Panc1 (cell line): ENCODE data around the gene ISCU. TPM values are rescaled to one million over a fixed set of nuclear protein-coding genes. Genes with fewer than 3 reads are reported as not detected.

ENCODE experiments used
- ATAC-seq: fragments of 200-7000 bp; cut with Tn5 transposase; 2 replicates; pipeline ENCODE4 v1.9.1; 2020; ENCODE audit warnings: mild to moderate bottlenecking, moderate library complexity
- BruUV-seq: library from RNA; stranded (reverse); fragments of 400-500 nt; replicated peaks from 2 replicates; lab custom pipeline; 2021; lab: Mats Ljungman, UMichigan
- CTCF ChIA-PET: fragments of 300-600 bp; sonication (Branson Sonifier 250); formaldehyde crosslinking; loops from one replicate; lab custom pipeline; 2022; ENCODE audit warnings: antibody characterized with exemption; lab: Charles Lee
- POLR2A ChIA-PET: fragments of 300-600 bp; sonication (Branson Sonifier 250); formaldehyde crosslinking; loops from one replicate; lab custom pipeline; 2022; ENCODE audit warnings: antibody characterized with exemption; lab: Charles Lee
- DNase-seq: peaks from one replicate; pipeline ENCODE4 v3.0.0-alpha.2; 2010; ENCODE audit warnings: low read depth, low spot score
- H3K27ac ChIP-seq: 2 replicates; pipeline ENCODE4 v1.5.1; 2011; ENCODE audit warnings: mild to moderate bottlenecking, low read length, inconsistent platforms
- H3K27me3 ChIP-seq: fragments of 200-500 bp; sonication (Bioruptor generic); 2 replicates; pipeline ENCODE4 v1.6.0; 2014; ENCODE audit warnings: low read length, inconsistent platforms; ENCODE audit not compliant: control insufficient read depth, insufficient read depth
- H3K36me3 ChIP-seq: fragments of 200-500 bp; sonication (Bioruptor generic); 2 replicates; pipeline ENCODE4 v1.5.1; 2014; ENCODE audit warnings: inconsistent platforms, mild to moderate bottlenecking, low read length, moderate library complexity; ENCODE audit not compliant: control insufficient read depth, insufficient read depth
- H3K4me1 ChIP-seq: 2 replicates; pipeline ENCODE4 v1.5.1; 2011; ENCODE audit warnings: inconsistent platforms, mild to moderate bottlenecking, low read length, moderate library complexity; ENCODE audit not compliant: control insufficient read depth, insufficient read depth
- H3K4me3 ChIP-seq, 2 experiments: 2 replicates each; pipeline ENCODE4 v1.5.1; 2011 to 2012; ENCODE audit warnings: low read depth in 2 of 2, low read length in 2 of 2, mild to moderate bottlenecking in 2 of 2, inconsistent platforms in 1 of 2, moderate library complexity in 1 of 2
- H3K9me3 ChIP-seq: fragments of 200-500 bp; sonication (Bioruptor generic); 2 replicates; pipeline ENCODE4 v1.5.1; 2014; ENCODE audit warnings: low read depth, mild to moderate bottlenecking, inconsistent platforms, low read length, moderate library complexity; ENCODE audit not compliant: control insufficient read depth, insufficient read depth
- CTCF ChIP-seq: fragments of 450-650 bp; IDR thresholded peaks from 2 replicates; pipeline ENCODE4 v1.5.1; 2017; ENCODE audit warnings: mild to moderate bottlenecking
- POLR2AphosphoS5 ChIP-seq: IDR thresholded peaks from 2 replicates; pipeline ENCODE4 v1.6.1; 2012; ENCODE audit warnings: mild to moderate bottlenecking, low read depth, low read length, moderate library complexity
- REST ChIP-seq, 2 experiments: IDR thresholded peaks; 2 replicates each; pipeline ENCODE4 v1.6.1; 2011 to 2012; ENCODE audit warnings: low read depth in 2 of 2, control low read depth in 1 of 2, low read length in 1 of 2, mild to moderate bottlenecking in 1 of 2, moderate library complexity in 1 of 2; ENCODE audit not compliant: insufficient read depth in 1 of 2
- TCF7L2 ChIP-seq: IDR thresholded peaks from 2 replicates; pipeline ENCODE4 v1.6.1; 2011; ENCODE audit warnings: mild to moderate bottlenecking, low read depth, low read length, inconsistent platforms
- in situ Hi-C: cut with HindIII; loops from 2 replicates; pipeline ENCODE4 v1.10.0; 2016; ENCODE audit warnings: low sequenced_read_pairs, low pct_unique_long_range_greater_than_20kb
- intact Hi-C: fragments of 100-400 bp; cut with micrococcal nuclease; formaldehyde crosslinking; loops from one replicate; pipeline ENCODE4 v1.10.0; 2022; ENCODE audit not compliant: unreplicated experiment
- total RNA-seq: library from RNA; stranded (reverse); gene quantifications from one replicate; pipeline ENCODE4 v1.2.1, GENCODE V29; 2021; ENCODE audit not compliant: unreplicated experiment

Gene ISCU
- total RNA-seq, 1 experiment from 2014 or later, result 66.1 TPM

- TF ChIP-seq CTCF (peak; percentile 93), TCF7L2 (no peak), POLR2AphosphoS5 (peak; percentile 25)
- Histone ChIP-seq H3K27ac (peak overlapping the region; percentile 84), H3K36me3 (peaks cover 36% of the 10 kb centered on the region), H3K4me1 (peaks cover 32% of the 10 kb centered on the region), H3K4me3 (peak overlapping the region; percentile 100), H3K27me3 (no peaks in the 10 kb centered on the region), H3K9me3 (no peaks in the 10 kb centered on the region)
- in situ Hi-C loops (no loop called here), intact Hi-C loops (loop anchor here (1.0 to 5.0 kb wide), 2 partner anchors 55 to 529 kb away; partner anchors contain the start of gene ALKBH2)
- DNase-seq (peak; percentile 72), ATAC-seq (peak; percentile 62)
- CTCF ChIA-PET, result interaction anchor here (0.8 to 2.8 kb wide), 2 partner anchors 54 to 107 kb away, joined by 5 to 17 read pairs; no protein-coding TSS in a partner anchor
- POLR2A ChIA-PET, result no interaction called here
- TSS peak; percentile 77 for BruUV-seq
Measured at GRCh38 chr12:108563136-108563803, 874 bp downstream of the ISCU start.

- peaks cover 29% of the 10 kb centered on the region for H3K4me1 ChIP-seq
- ATAC-seq (no peak), DNase-seq (no peak)
- H3K36me3 ChIP-seq, result peaks cover 37% of the 10 kb centered on the region
- ChIA-PET CTCF (interaction anchor here (2.8 kb wide), 1 partner anchor 54 kb away, joined by 17 read pairs; no protein-coding TSS in a partner anchor), POLR2A (no interaction called here)
- no peaks in the 10 kb centered on the region for H3K9me3 ChIP-seq
- H3K27me3 ChIP-seq, result no peaks in the 10 kb centered on the region
- TF ChIP-seq CTCF, result peak; percentile 46
- no peak for TF ChIP-seq REST (IDR thresholded peaks at IDR 0.05; ENCODE audit: insufficient read depth in 1 of 2, low read depth in 2 of 2, low read length in 1 of 2)
- in situ Hi-C loops (no loop called here), intact Hi-C loops (loop anchor here (1.0 to 5.0 kb wide), 2 partner anchors 55 to 529 kb away; partner anchors contain the start of gene ALKBH2)
- H3K4me3 ChIP-seq, result peak overlapping the region; percentile 100
- H3K27ac ChIP-seq, result peak overlapping the region; percentile 84
- BruUV-seq, result no TSS peak
Measured at GRCh38 chr12:108563804-108564151, 1.4 kb downstream of the ISCU start.
